Rectal smooth muscle tissue (tissue), 1 donor: Measurements from ENCODE around the gene CWH43.
"Not testable (repeated sequence)": the region's sequence is repeated elsewhere in the genome, so short reads cannot be mapped to it uniquely, and the experiment has no call there.

Source experiments
- H3K27ac ChIP-seq: one replicate; pipeline ENCODE4 v1.7.0; 2013; ENCODE audit warnings: low read depth, low read length, inconsistent platforms
- H3K27me3 ChIP-seq: one replicate; pipeline ENCODE4 v1.7.0; 2013; ENCODE audit warnings: low read length; ENCODE audit not compliant: control insufficient read depth, insufficient read depth
- H3K36me3 ChIP-seq: one replicate; pipeline ENCODE4 v1.7.0; 2013; ENCODE audit warnings: low read length; ENCODE audit not compliant: control insufficient read depth, insufficient read depth
- H3K4me1 ChIP-seq: one replicate; pipeline ENCODE4 v1.7.0; 2013; ENCODE audit warnings: low read length; ENCODE audit not compliant: control insufficient read depth, insufficient read depth
- H3K4me3 ChIP-seq: one replicate; pipeline ENCODE4 v1.7.0; 2013; ENCODE audit warnings: low read length
- H3K9ac ChIP-seq: one replicate; pipeline ENCODE4 v1.7.0; 2013; ENCODE audit warnings: low read length

Gene CWH43

GRCh38 chr4:48958582-48958981, 27.5 kb upstream of the CWH43 start:
- Histone ChIP-seq H3K9ac (no peak overlapping the region), H3K4me3 (no peak overlapping the region), H3K27me3 (no peaks in the 10 kb centered on the region), H3K4me1 (no peaks in the 10 kb centered on the region), H3K36me3 (no peaks in the 10 kb centered on the region), H3K27ac (no peak overlapping the region)

GRCh38 chr4:48960988-48961635, 25.0 kb upstream of the CWH43 start:
- no peak overlapping the region for H3K4me3 ChIP-seq
- no peak overlapping the region for H3K9ac ChIP-seq
- H3K27ac ChIP-seq: no peak overlapping the region
- H3K36me3 ChIP-seq: no peaks in the 10 kb centered on the region
- no peaks in the 10 kb centered on the region for H3K27me3 ChIP-seq
- H3K4me1 ChIP-seq: no peaks in the 10 kb centered on the region

- no peak overlapping the region for H3K27ac ChIP-seq
- H3K9ac ChIP-seq: no peak overlapping the region
- no peak overlapping the region for H3K4me3 ChIP-seq
- no peaks in the 10 kb centered on the region for H3K27me3 ChIP-seq
- no peaks in the 10 kb centered on the region for H3K36me3 ChIP-seq
- H3K4me1 ChIP-seq: no peaks in the 10 kb centered on the region
Measured at GRCh38 chr4:48962636-48963035, 23.4 kb upstream of the CWH43 start.

GRCh38 chr4:48963042-48963679, 22.9 kb upstream of the CWH43 start:
- no peaks in the 10 kb centered on the region for H3K27me3 ChIP-seq
- H3K27ac ChIP-seq: no peak overlapping the region
- no peaks in the 10 kb centered on the region for H3K4me1 ChIP-seq
- H3K9ac ChIP-seq: no peak overlapping the region
- H3K36me3 ChIP-seq: no peaks in the 10 kb centered on the region
- H3K4me3 ChIP-seq: no peak overlapping the region

- Histone ChIP-seq H3K9ac (no peak overlapping the region), H3K4me3 (no peak overlapping the region), H3K27me3 (no peaks in the 10 kb centered on the region), H3K27ac (no peak overlapping the region), H3K4me1 (no peaks in the 10 kb centered on the region), H3K36me3 (no peaks in the 10 kb centered on the region)
Measured at GRCh38 chr4:48967101-48967500, 19.0 kb upstream of the CWH43 start.

GRCh38 chr4:48967631-48968030, 18.4 kb upstream of the CWH43 start:
- no peak overlapping the region for H3K4me3 ChIP-seq
- H3K27ac ChIP-seq: no peak overlapping the region
- H3K9ac ChIP-seq: no peak overlapping the region
- no peaks in the 10 kb centered on the region for H3K36me3 ChIP-seq
- H3K4me1 ChIP-seq: no peaks in the 10 kb centered on the region
- H3K27me3 ChIP-seq: no peaks in the 10 kb centered on the region

GRCh38 chr4:48968814-48969213, 17.3 kb upstream of the CWH43 start:
- Histone ChIP-seq H3K27me3 (no peaks in the 10 kb centered on the region), H3K4me3 (no peak overlapping the region), H3K4me1 (no peaks in the 10 kb centered on the region), H3K36me3 (no peaks in the 10 kb centered on the region), H3K27ac (no peak overlapping the region), H3K9ac (no peak overlapping the region)

GRCh38 chr4:48970471-48970921, 15.6 kb upstream of the CWH43 start:
- Histone ChIP-seq H3K9ac (no peak overlapping the region), H3K36me3 (no peaks in the 10 kb centered on the region), H3K4me3 (no peak overlapping the region), H3K4me1 (no peaks in the 10 kb centered on the region), H3K27me3 (no peaks in the 10 kb centered on the region), H3K27ac (no peak overlapping the region)

- H3K27me3 ChIP-seq: no peaks in the 10 kb centered on the region
- no peaks in the 10 kb centered on the region for H3K4me1 ChIP-seq
- H3K36me3 ChIP-seq: no peaks in the 10 kb centered on the region
- H3K4me3 ChIP-seq: no peak overlapping the region
- H3K9ac ChIP-seq: no peak overlapping the region
- no peak overlapping the region for H3K27ac ChIP-seq
Measured at GRCh38 chr4:48974979-48975640, 11.0 kb upstream of the CWH43 start.

- Histone ChIP-seq H3K9ac (no peak overlapping the region), H3K4me1 (no peaks in the 10 kb centered on the region), H3K4me3 (no peak overlapping the region), H3K36me3 (no peaks in the 10 kb centered on the region), H3K27ac (no peak overlapping the region), H3K27me3 (no peaks in the 10 kb centered on the region)
Measured at GRCh38 chr4:48976041-48976440, 10.0 kb upstream of the CWH43 start.

GRCh38 chr4:48979914-48980579, 6.0 kb upstream of the CWH43 start:
- Histone ChIP-seq H3K9ac (no peak overlapping the region), H3K36me3 (no peaks in the 10 kb centered on the region), H3K4me1 (no peaks in the 10 kb centered on the region), H3K27ac (no peak overlapping the region), H3K4me3 (no peak overlapping the region), H3K27me3 (no peaks in the 10 kb centered on the region)

GRCh38 chr4:48984005-48984404, 2.1 kb upstream of the CWH43 start:
- H3K27me3 ChIP-seq, H3K4me3 ChIP-seq, H3K4me1 ChIP-seq, H3K27ac ChIP-seq, H3K9ac ChIP-seq, H3K36me3 ChIP-seq: not testable (repeated sequence)
